HG03575 (cell line): ENCODE measurements around the gene CCDC197.

ENCODE experiments used
- ATAC-seq: cut with Tn5 transposase; IDR thresholded peaks from one replicate; pipeline ENCODE4 v1.9.1; 2021; ENCODE audit not compliant: unreplicated experiment, insufficient number of reproducible peaks, low FRiP score; ENCODE audit errors: extremely low read depth

The CCDC197 gene

GRCh38 chr14:93994919-93995682 is 2.0 kb upstream of the CCDC197 start:
- ATAC-seq = no peak

DNA sequence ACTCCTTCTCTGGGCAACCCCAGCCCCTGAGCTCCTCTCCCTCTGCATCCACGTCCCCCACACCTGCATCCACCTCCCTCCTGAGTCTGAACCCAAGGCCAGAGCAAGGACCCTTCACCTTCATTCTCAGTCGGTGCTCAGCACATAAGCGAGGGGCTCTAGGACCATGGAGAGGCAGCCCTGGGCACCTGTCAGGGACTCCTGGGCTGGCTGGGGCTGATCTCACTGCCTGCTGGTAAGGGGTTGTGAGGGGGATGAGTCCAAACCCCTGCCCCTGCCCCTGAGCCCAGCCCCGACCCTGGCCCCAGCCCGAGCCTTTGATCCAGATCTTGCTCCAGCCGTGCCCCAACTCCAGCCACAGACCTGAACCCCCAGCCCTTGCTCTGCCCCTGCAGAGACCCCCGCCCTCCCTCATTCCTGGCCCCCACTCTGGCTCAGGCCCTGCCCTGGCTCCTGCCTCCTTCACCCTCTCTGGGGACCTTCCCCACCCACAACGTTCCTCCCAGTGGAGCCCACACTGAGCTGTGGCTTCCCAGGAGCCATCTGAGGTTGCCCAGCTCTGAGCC is 888 bp upstream of the CCDC197 start:
- ATAC-seq = no peak

DNA sequence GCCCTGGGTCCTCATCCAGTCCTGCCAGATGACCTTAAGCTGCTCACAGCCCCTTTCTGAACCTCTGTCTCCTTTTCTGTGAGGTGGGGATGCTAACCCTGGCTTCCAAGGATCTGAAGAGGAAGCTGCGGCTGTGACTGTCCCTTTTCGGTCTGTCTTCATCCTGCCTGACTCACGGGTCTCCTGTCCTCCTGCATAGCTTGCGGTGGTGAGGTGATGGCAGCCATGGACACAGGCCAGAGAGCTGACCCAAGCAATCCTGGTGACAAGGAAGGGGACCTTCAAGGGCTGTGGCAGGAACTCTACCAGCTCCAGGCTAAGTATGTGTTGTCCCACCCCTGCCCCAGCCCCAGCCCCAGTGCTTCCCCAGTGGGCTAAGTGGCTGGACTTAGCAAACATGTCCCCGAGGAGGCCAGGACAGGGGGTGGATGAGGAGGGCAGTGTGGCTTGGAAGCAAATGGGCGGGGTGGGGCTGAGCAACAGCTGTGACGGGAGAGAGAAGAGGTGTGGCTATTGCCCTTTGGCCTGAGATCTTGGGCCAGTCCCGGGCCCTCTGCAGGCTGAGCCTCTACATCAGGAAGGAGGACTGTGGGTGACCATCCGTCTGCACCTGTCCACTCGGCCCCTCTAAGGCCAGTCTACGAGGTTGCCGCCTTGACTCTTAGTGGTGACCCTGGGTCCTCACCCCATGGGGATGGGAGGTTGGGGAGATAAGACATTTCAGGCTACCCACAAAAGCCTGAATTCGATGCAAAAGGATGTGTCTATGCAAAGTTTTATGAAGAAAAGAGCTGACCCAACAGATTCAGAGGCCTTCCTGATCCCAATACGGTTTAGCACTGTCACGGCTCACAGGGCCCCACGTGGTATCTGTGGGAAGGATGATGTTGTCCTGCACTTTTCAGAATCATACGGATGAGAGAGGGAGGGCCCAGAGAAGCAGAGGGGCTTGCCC is 1.1 kb downstream of the CCDC197 start:
- no peak for ATAC-seq

DNA sequence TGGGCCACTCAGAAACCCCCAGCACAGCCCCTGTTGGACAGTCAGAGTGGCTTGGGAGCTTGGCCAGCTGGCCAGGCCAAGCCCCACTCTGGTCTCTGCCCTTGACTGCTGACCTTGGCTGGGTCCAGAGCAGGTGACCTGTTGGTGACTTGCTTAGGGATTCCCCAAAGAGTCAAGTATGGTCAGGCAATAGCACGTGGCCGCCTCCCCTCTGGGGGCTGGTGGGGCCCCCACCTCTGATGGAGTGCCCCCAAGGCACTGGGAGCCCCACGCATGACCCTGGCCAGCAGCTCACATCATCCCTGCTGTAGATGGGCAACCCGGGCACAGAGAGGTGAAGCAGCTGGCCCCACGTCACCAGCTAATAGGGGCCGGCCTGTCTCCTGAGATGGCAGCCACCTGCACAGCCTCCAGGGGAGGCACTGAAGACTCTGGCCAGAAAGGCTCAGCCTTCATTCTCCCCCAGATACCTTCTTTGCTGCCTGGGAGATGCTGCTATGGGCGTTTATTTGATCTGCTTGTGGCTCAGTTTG is 1.8 kb downstream of the CCDC197 start:
- ATAC-seq = no peak

GRCh38 chr14:93999573-93999972 is 2.5 kb downstream of the CCDC197 start:
- ATAC-seq = no peak

DNA sequence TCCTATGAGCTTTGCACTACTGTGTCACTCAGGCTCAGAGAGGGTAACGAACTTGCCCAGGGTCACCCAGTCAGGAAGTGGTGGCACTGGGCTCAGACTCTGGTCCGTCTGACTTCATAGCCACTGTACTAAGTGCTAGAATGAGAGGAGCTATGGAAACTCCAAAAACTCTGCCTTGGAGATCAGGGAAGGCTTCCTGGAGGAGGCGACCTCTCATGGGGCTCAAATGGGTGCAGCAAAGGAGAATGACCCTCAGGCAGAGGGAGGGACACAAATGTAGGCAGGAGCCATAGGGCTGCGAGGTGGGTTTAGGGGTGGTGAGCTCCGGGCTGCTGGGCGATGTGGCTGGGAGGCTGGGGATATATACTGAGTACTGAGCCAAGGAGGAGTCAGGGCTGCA is 3.2 kb downstream of the CCDC197 start:
- ATAC-seq = no peak

GRCh38 chr14:94001016-94001415 is 3.9 kb downstream of the CCDC197 start:
- no peak for ATAC-seq

- ATAC-seq = no peak
These were observed 4.6 kb downstream of the CCDC197 start for GRCh38 chr14:94001501-94002396.

- no peak for ATAC-seq
These were observed 6.3 kb downstream of the CCDC197 start for GRCh38 chr14:94003397-94003796.

DNA sequence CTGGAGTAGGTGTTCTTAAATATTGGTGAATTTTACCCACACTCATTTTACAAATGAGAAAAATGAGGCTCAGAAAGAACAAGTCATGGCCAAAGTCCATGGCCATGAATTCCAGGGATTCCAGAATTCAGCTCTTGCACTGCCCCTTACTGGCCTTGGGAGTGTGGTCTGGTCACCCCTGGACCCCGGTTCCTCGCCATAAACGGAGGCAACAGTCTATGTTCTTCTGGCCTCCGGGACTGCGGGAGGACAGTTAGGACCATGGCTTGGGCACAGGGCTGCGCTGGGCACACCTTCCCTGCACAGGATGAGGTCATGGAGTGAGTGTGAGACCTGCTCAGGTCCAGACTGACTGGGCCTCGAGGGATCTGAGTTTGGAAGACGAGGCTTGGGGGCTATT is 6.9 kb downstream of the CCDC197 start:
- ATAC-seq = no peak

- no peak for ATAC-seq
These were observed 8.4 kb downstream of the CCDC197 start for GRCh38 chr14:94005324-94006073.

DNA sequence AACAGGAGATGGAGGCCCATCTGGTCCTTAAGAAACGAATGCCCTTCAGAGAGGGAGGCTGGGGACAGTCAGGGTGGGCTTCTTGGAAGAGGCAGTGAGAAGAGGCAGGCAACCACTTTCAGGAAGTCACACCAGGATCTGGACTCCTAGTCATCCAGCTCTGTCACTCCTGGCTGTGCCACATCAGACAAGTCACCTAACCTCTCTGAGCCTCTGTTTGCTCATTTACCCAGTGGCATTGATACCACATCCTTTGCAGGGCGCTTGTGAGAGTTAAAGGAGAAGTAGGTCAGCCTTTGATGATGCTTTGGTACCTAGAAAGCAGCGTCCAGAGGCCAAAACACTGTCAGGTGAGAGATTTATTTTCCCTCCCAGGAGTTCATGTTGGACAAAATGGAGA is 11.1 kb downstream of the CCDC197 start:
- ATAC-seq = no peak

- no peak for ATAC-seq
These were observed 12.7 kb downstream of the CCDC197 start for GRCh38 chr14:94009767-94010166.

GRCh38 chr14:94010625-94011024 is 13.5 kb downstream of the CCDC197 start:
- no peak for ATAC-seq

- no peak for ATAC-seq
These were observed 14.7 kb downstream of the CCDC197 start for GRCh38 chr14:94011795-94012194.

DNA sequence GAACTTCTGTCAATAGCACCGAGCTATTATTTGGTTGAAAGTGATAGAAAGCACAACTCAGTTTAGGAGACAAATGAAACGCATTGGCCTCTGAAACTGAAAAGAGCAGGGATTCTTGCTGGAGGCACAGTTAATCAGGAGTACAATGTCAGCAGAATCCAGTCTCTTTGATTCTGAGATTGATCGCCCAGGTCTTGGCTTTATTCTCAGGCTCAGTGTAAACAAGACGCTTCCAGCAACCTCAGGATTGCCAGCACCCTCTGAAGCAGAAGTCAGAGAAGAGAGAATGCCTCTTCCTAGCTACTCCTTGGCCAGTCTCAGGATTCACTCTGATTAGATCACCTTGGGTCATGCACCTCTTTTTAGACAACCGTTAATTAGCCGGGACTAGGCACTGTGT is 17.3 kb downstream of the CCDC197 start:
- ATAC-seq = no peak

GRCh38 chr14:94015223-94015622 is 18.1 kb downstream of the CCDC197 start:
- no peak for ATAC-seq

- ATAC-seq = no peak
These were observed 19.4 kb downstream of the CCDC197 start for GRCh38 chr14:94016446-94016976.
